ENCODE measurements around the gene GJD3.
"Not testable (repeated sequence)": the region's sequence is repeated elsewhere in the genome, so short reads cannot be mapped to it uniquely, and the experiment has no call there.

GJD3 gene

GRCh38 chr17:40382251-40382650 is 17.7 kb upstream of the GJD3 start:
- no peak overlapping the region for H3K4me3 ChIP-seq (ENCODE audit: low read length)
- H2BK15ac ChIP-seq (replicated peaks; ENCODE audit: low read depth): no peak overlapping the region
- DNase-seq: no peak
- H2BK120ac ChIP-seq (ENCODE audit: low read depth, low read length): no peak overlapping the region
- H3K4ac ChIP-seq (ENCODE audit: low read depth, low read length): no peak overlapping the region
- no peak overlapping the region for H3K4me2 ChIP-seq (ENCODE audit: low read length)
- H2BK5ac ChIP-seq (ENCODE audit: low read length): no peak overlapping the region
- WGBS (ENCODE audit: extremely low coverage, insufficient coverage, low lambda C conversion rate): no CpG with 5 or more reads among the region's 4 CpGs
- no peak overlapping the region for H3K23ac ChIP-seq (ENCODE audit: low read length)
- H4K5ac ChIP-seq (ENCODE audit: low read length): no peak overlapping the region
- no peak overlapping the region for H4K8ac ChIP-seq (ENCODE audit: low read depth, low read length)
- no peaks in the 10 kb centered on the region for H3K79me2 ChIP-seq (ENCODE audit: control insufficient read depth, insufficient read depth, low read length)
- H3K36me3 ChIP-seq (ENCODE audit: control insufficient read depth, insufficient read depth, low read length): no peaks in the 10 kb centered on the region
- no peak overlapping the region for H3K27ac ChIP-seq (ENCODE audit: low read depth, low read length)
- no peaks in the 10 kb centered on the region for H3K4me1 ChIP-seq (ENCODE audit: control insufficient read depth, low read depth, low read length)
- H3K79me1 ChIP-seq (ENCODE audit: low read length): no peaks in the 10 kb centered on the region
- no peak overlapping the region for H2AK5ac ChIP-seq (ENCODE audit: low read length)
- no peaks in the 10 kb centered on the region for H3K27me3 ChIP-seq (ENCODE audit: insufficient read depth, low read length, poor library complexity)
- H3K56ac ChIP-seq (ENCODE audit: low read length): no peak overlapping the region
- no peak overlapping the region for H3K18ac ChIP-seq (ENCODE audit: low read length)
- no peak overlapping the region for H3K9ac ChIP-seq (ENCODE audit: low read length)

- Histone ChIP-seq H3K4me3 (ENCODE audit: low read length) (no peak overlapping the region), H2AK5ac (ENCODE audit: low read length) (no peak overlapping the region), H3K36me3 (ENCODE audit: control insufficient read depth, insufficient read depth, low read length) (no peaks in the 10 kb centered on the region), H3K4me1 (ENCODE audit: control insufficient read depth, low read depth, low read length) (no peaks in the 10 kb centered on the region), H2BK15ac (replicated peaks; ENCODE audit: low read depth) (no peak overlapping the region), H3K56ac (ENCODE audit: low read length) (no peak overlapping the region), H3K23ac (ENCODE audit: low read length) (no peak overlapping the region), H3K4me2 (ENCODE audit: low read length) (no peak overlapping the region), H3K27me3 (ENCODE audit: insufficient read depth, low read length, poor library complexity) (no peaks in the 10 kb centered on the region), H3K79me2 (ENCODE audit: control insufficient read depth, insufficient read depth, low read length) (no peaks in the 10 kb centered on the region), H3K4ac (ENCODE audit: low read depth, low read length) (no peak overlapping the region), H4K5ac (ENCODE audit: low read length) (no peak overlapping the region), H2BK120ac (ENCODE audit: low read depth, low read length) (no peak overlapping the region), H3K18ac (ENCODE audit: low read length) (no peak overlapping the region), H3K9ac (ENCODE audit: low read length) (no peak overlapping the region), H3K79me1 (ENCODE audit: low read length) (no peaks in the 10 kb centered on the region), H4K8ac (ENCODE audit: low read depth, low read length) (no peak overlapping the region), H3K27ac (ENCODE audit: low read depth, low read length) (no peak overlapping the region), H2BK5ac (ENCODE audit: low read length) (no peak overlapping the region)
- WGBS (ENCODE audit: extremely low coverage, insufficient coverage, low lambda C conversion rate): no CpG with 5 or more reads among the region's 7 CpGs
- no peak for DNase-seq
Observed at GRCh38 chr17:40378966-40379365, 14.4 kb upstream of the GJD3 start.

GRCh38 chr17:40377832-40378231 is 13.3 kb upstream of the GJD3 start:
- WGBS (ENCODE audit: extremely low coverage, insufficient coverage, low lambda C conversion rate): no CpG with 5 or more reads among the region's 13 CpGs
- Histone ChIP-seq H3K79me1 (ENCODE audit: low read length) (no peaks in the 10 kb centered on the region), H3K79me2 (ENCODE audit: control insufficient read depth, insufficient read depth, low read length) (no peaks in the 10 kb centered on the region), H2BK5ac (ENCODE audit: low read length) (no peak overlapping the region), H2BK15ac (replicated peaks; ENCODE audit: low read depth) (no peak overlapping the region), H3K4me3 (ENCODE audit: low read length) (no peak overlapping the region), H3K18ac (ENCODE audit: low read length) (no peak overlapping the region), H3K4me2 (ENCODE audit: low read length) (no peak overlapping the region), H3K36me3 (ENCODE audit: control insufficient read depth, insufficient read depth, low read length) (no peaks in the 10 kb centered on the region), H3K27ac (ENCODE audit: low read depth, low read length) (no peak overlapping the region), H4K5ac (ENCODE audit: low read length) (no peak overlapping the region), H3K4ac (ENCODE audit: low read depth, low read length) (no peak overlapping the region), H3K27me3 (ENCODE audit: insufficient read depth, low read length, poor library complexity) (no peaks in the 10 kb centered on the region), H2BK120ac (ENCODE audit: low read depth, low read length) (no peak overlapping the region), H3K4me1 (ENCODE audit: control insufficient read depth, low read depth, low read length) (no peaks in the 10 kb centered on the region), H4K8ac (ENCODE audit: low read depth, low read length) (no peak overlapping the region), H3K23ac (ENCODE audit: low read length) (no peak overlapping the region), H2AK5ac (ENCODE audit: low read length) (no peak overlapping the region), H3K56ac (ENCODE audit: low read length) (no peak overlapping the region), H3K9ac (ENCODE audit: low read length) (no peak overlapping the region)
- no peak for DNase-seq

GRCh38 chr17:40376541-40376940 is 12.0 kb upstream of the GJD3 start:
- not testable (repeated sequence) for H4K5ac ChIP-seq (ENCODE audit: low read length); H3K18ac ChIP-seq (ENCODE audit: low read length); H3K79me2 ChIP-seq (ENCODE audit: control insufficient read depth, insufficient read depth, low read length); H3K4ac ChIP-seq (ENCODE audit: low read depth, low read length); H3K36me3 ChIP-seq (ENCODE audit: control insufficient read depth, insufficient read depth, low read length); H3K9ac ChIP-seq (ENCODE audit: low read length); H3K27ac ChIP-seq (ENCODE audit: low read depth, low read length); H2BK120ac ChIP-seq (ENCODE audit: low read depth, low read length); H3K27me3 ChIP-seq (ENCODE audit: insufficient read depth, low read length, poor library complexity); H3K4me3 ChIP-seq (ENCODE audit: low read length); H3K23ac ChIP-seq (ENCODE audit: low read length); H3K4me1 ChIP-seq (ENCODE audit: control insufficient read depth, low read depth, low read length); H2BK5ac ChIP-seq (ENCODE audit: low read length); H3K79me1 ChIP-seq (ENCODE audit: low read length); H2BK15ac ChIP-seq (replicated peaks; ENCODE audit: low read depth); H2AK5ac ChIP-seq (ENCODE audit: low read length); DNase-seq; H3K56ac ChIP-seq (ENCODE audit: low read length); H3K4me2 ChIP-seq (ENCODE audit: low read length); H4K8ac ChIP-seq (ENCODE audit: low read depth, low read length)
- WGBS (ENCODE audit: extremely low coverage, insufficient coverage, low lambda C conversion rate): no CpG with 5 or more reads among the region's 6 CpGs

GRCh38 chr17:40375786-40376185 is 11.2 kb upstream of the GJD3 start:
- H3K4me1 ChIP-seq (ENCODE audit: control insufficient read depth, low read depth, low read length); H2BK5ac ChIP-seq (ENCODE audit: low read length); H3K18ac ChIP-seq (ENCODE audit: low read length); H2BK120ac ChIP-seq (ENCODE audit: low read depth, low read length); H4K8ac ChIP-seq (ENCODE audit: low read depth, low read length); H3K36me3 ChIP-seq (ENCODE audit: control insufficient read depth, insufficient read depth, low read length); H3K56ac ChIP-seq (ENCODE audit: low read length); H3K79me1 ChIP-seq (ENCODE audit: low read length); H3K4me3 ChIP-seq (ENCODE audit: low read length); H2AK5ac ChIP-seq (ENCODE audit: low read length); H3K4ac ChIP-seq (ENCODE audit: low read depth, low read length); H4K5ac ChIP-seq (ENCODE audit: low read length); H3K4me2 ChIP-seq (ENCODE audit: low read length); H3K9ac ChIP-seq (ENCODE audit: low read length); H3K23ac ChIP-seq (ENCODE audit: low read length); H3K27me3 ChIP-seq (ENCODE audit: insufficient read depth, low read length, poor library complexity); H3K79me2 ChIP-seq (ENCODE audit: control insufficient read depth, insufficient read depth, low read length); H2BK15ac ChIP-seq (replicated peaks; ENCODE audit: low read depth); DNase-seq; H3K27ac ChIP-seq (ENCODE audit: low read depth, low read length): not testable (repeated sequence)
- WGBS (ENCODE audit: extremely low coverage, insufficient coverage, low lambda C conversion rate): no CpG with 5 or more reads among the region's 21 CpGs

- Histone ChIP-seq H3K36me3 (ENCODE audit: control insufficient read depth, insufficient read depth, low read length) (no peaks in the 10 kb centered on the region), H3K56ac (ENCODE audit: low read length) (no peak overlapping the region), H3K27me3 (ENCODE audit: insufficient read depth, low read length, poor library complexity) (no peaks in the 10 kb centered on the region), H2BK5ac (ENCODE audit: low read length) (no peak overlapping the region), H3K4me1 (ENCODE audit: control insufficient read depth, low read depth, low read length) (no peaks in the 10 kb centered on the region), H3K4me3 (ENCODE audit: low read length) (no peak overlapping the region), H3K18ac (ENCODE audit: low read length) (no peak overlapping the region), H3K27ac (ENCODE audit: low read depth, low read length) (no peak overlapping the region), H3K79me1 (ENCODE audit: low read length) (no peaks in the 10 kb centered on the region), H2AK5ac (ENCODE audit: low read length) (no peak overlapping the region), H3K4ac (ENCODE audit: low read depth, low read length) (no peak overlapping the region), H3K23ac (ENCODE audit: low read length) (no peak overlapping the region), H3K79me2 (ENCODE audit: control insufficient read depth, insufficient read depth, low read length) (no peaks in the 10 kb centered on the region), H2BK15ac (replicated peaks; ENCODE audit: low read depth) (no peak overlapping the region), H2BK120ac (ENCODE audit: low read depth, low read length) (no peak overlapping the region), H4K8ac (ENCODE audit: low read depth, low read length) (no peak overlapping the region), H3K4me2 (ENCODE audit: low read length) (no peak overlapping the region), H4K5ac (ENCODE audit: low read length) (no peak overlapping the region), H3K9ac (ENCODE audit: low read length) (no peak overlapping the region)
- DNase-seq: no peak
- WGBS (ENCODE audit: extremely low coverage, insufficient coverage, low lambda C conversion rate): no CpG with 5 or more reads among the region's 14 CpGs
Observed at GRCh38 chr17:40374821-40375498, 10.4 kb upstream of the GJD3 start.

Data from mesendoderm (in vitro differentiated cells).